ENCODE results near the gene DLG1. TPM values are rescaled to one million over a fixed set of nuclear protein-coding genes. Genes with fewer than 3 reads are reported as not detected.

Gene DLG1
- total and polyA plus RNA-seq, 9 of the 15 experiments (the other 6 are each of a cell fraction or from before 2014, with no cell fraction given), result 9.4 to 63.5 (median 43.6) TPM

- TF ChIP-seq CBX2 (IDR thresholded peaks at IDR 0.05; ENCODE audit: insufficient read depth, low read length, poor library complexity, severe bottlenecking), result no peak
Measured at GRCh38 chr3:197023241-197023997, 275.0 kb downstream of the DLG1 start (continued).

DNA sequence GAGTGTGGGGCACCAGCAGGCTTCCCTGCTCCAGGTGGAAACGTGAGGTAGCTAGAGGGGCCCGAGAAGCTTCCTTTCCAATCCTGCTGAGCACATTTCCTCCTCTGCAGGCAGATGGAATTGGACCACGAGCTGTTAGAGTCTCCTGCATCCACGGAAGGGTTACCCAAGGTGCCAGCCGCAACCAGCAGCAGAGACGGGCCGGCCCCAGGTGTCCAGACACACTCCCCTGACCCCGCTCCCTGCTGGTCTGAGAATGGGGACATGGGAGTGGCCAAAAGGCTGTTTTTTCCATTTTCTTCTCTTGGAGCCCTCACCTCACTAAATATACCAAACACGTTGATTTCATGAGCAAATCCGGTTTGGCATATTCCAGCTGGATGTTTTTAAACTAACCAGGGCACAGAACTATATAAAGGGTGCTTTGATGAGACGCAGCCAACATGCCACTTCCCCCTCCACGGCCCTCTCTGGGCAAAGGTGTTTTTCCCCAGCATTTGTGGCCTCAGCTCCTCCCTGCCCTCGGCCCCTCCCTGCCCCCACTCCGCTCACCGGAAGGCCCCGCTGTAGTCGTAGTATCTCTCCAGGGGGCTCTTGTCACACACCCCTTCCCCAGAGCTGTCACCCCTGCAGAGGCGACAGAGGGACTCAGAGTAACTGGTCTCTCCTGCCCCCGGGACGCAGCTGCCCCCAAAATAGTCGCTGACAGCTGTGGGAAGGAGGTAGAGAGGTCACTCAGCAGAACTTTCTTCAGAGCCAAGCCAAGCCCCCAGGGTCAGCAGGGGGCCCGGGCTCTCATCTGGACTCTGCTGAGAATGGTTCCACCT is 275.8 kb downstream of the DLG1 start:
- Histone ChIP-seq H3K9me3 (replicated peaks; ENCODE audit: control insufficient read depth, insufficient read depth, low read depth, low read length) (no peaks in the 10 kb centered on the region), H3K4me3 (no peak overlapping the region), H3K36me3 (ENCODE audit: control insufficient read depth, insufficient read depth, low read length) (peaks cover 5% of the 10 kb centered on the region; the same call in 1 of the 3 replicates), H3K79me2 (ENCODE audit: control insufficient read depth, insufficient read depth, low read length) (no peaks in the 10 kb centered on the region), H2AFZ (ENCODE audit: low read depth, low read length) (0 out of 2 replicates have a peak overlapping the region, but pooled peaks have one; percentile 9), H4K20me1 (replicated peaks; ENCODE audit: control insufficient read depth, insufficient read depth, low read length) (peaks cover 6% of the 10 kb centered on the region; the same call in 1 of the 2 replicates), H3K27ac (ENCODE audit: extremely low read depth, low read depth, low read length) (no peak overlapping the region), H3K27me3 (ENCODE audit: control insufficient read depth in 2 of 2, insufficient read depth in 2 of 2, low read length in 2 of 2) (peaks cover 11% of the 10 kb centered on the region in 2 experiments; a peak in 4 of 5 replicates), H3K4me1 (replicated peaks in 1 of 2; ENCODE audit: control insufficient read depth in 2 of 2, insufficient read depth in 2 of 2, low read length in 2 of 2) (peaks cover 10 to 45% of the 10 kb centered on the region in 2 experiments; a peak in 4 of 5 replicates), H3K4me2 (ENCODE audit: insufficient read depth, low read length) (no peak overlapping the region; the same call in 1 of the 2 replicates), H3K9ac (ENCODE audit: insufficient read depth in 1 of 2, low read depth in 2 of 2, low read length in 2 of 2) (peak overlapping the region in 1 of 2 experiments; percentile 59; a peak in 2 of 4 replicates), H3K9me1 (ENCODE audit: control insufficient read depth, insufficient read depth, low read length) (peaks cover 3% of the 10 kb centered on the region)
- DNase-seq (ENCODE audit: extremely low read depth in 1 of 4, low spot score in 3 of 4) (no peak), ATAC-seq (no peak), FAIRE-seq (no peak)
- ChIA-PET POLR2A (interaction anchor here (0.9 to 2.2 kb wide), 6 partner anchors 9 to 19 kb away, joined by 3 to 6 read pairs (median 4); no protein-coding TSS in a partner anchor), CTCF (ENCODE audit: low intra/inter-chr PET ratio) (no interaction called here)
- intact Hi-C loops (cut with micrococcal nuclease), result no loop called here
- TF ChIP-seq, protein P1, sequence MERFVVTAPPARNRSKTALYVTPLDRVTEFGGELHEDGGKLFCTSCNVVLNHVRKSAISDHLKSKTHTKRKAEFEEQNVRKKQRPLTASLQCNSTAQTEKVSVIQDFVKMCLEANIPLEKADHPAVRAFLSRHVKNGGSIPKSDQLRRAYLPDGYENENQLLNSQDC (CRISPR knock-in tag; IDR thresholded peaks at IDR 0.05), result no peak
- TF ChIP-seq SP1 (CRISPR knock-in tag; IDR thresholded peaks at IDR 0.05), result no peak
- TF ChIP-seq NELFE (IDR thresholded peaks at IDR 0.05; ENCODE audit: insufficient read depth, insufficient read length), result no peak
- WGBS (ENCODE audit: insufficient coverage, low coverage, missing lambda C conversion rate), result 28% methylated on average over 22 of the region's 22 CpGs
- in situ Hi-C loops (cut with MboI), result no loop called here
- BruUV-seq (replicated peaks), result no TSS peak
